CD4-positive, alpha-beta T cell treated with Interferon gamma for 1 hour (primary cell): ENCODE results near the gene SLC30A9.

Experiments used
- DNase-seq: peaks from one replicate; pipeline ENCODE4 v3.0.0-alpha.2; 2020

Gene SLC30A9

DNA sequence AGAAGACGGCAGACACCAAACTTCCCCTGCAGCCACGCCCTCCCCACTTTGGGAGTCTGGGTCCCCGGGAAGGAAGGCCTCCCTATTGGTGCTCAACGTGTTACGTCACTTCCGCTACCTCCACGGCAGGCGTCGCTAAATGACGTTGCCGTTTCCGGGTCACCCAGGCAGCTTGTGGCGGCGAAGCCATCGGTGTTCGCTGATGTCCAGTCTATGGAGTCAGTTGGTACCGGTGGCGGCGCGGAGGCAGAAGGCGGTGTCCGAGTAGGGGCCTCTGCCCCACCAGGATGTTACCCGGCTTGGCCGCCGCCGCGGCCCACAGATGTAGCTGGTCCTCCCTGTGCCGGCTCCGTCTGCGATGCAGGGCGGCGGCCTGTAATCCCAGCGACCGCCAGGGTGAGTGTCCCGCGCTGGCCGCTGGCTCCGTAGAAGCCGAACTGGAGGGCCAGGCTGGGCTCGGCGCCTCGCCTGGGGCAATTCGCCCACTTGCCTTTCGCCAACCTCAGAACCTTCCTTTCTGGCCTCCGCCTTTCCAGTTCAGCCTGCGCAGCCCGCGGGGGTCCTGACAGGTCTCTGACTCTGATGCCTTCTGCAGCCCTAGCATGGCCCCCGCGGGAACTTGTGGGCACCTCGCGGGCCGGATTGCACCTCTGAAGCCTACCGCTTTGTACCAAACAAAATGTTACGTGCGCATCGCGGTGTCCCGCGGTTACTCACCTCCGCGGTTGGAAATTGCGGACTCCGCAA is at the start of gene SLC30A9:
SLC30A9 (plus strand) TSS at position 166 of the 747 bp plus-strand sequence; CDS start at position 288, 122 bp downstream.
- peak; percentile 96 for DNase-seq

DNA sequence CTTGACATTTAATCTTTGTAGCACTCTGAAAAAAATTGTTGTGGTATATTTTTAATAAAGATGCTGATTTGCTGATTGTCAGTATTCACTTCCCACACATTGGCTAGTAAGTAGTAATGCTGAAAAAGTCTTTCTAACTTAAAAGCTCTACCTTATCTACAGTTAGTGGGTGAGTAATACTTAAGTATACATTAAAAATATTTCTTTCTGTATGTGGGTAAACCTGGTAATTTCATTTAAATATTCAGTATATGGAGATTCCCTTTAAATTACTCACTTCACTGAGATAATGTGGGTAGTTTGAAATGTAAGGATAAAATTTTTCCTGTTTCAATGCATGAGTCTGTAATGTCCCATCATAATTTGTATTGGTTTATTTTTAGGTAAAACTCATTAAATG is 49.5 kb upstream of the SLC30A9 start:
- DNase-seq: no peak

DNA sequence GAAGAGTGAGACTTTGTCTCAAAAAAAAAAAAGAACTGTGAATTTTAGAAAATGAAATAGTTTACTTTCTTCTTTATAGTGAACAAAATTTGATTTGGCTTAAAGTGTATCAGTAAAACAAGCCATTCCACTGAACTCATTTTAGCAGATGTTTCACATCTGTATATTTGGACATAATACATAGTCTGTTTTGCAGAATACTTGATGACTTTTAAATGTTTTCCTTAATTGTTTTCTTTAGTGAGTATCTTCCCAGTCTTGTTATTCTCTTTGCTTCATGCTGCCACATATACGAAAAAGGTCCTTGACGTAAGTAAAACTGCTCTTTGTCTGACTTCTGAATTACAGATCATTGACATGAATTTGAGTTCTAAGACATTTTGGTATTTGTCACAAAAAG is 46.8 kb upstream of the SLC30A9 start:
- no peak for DNase-seq

DNA sequence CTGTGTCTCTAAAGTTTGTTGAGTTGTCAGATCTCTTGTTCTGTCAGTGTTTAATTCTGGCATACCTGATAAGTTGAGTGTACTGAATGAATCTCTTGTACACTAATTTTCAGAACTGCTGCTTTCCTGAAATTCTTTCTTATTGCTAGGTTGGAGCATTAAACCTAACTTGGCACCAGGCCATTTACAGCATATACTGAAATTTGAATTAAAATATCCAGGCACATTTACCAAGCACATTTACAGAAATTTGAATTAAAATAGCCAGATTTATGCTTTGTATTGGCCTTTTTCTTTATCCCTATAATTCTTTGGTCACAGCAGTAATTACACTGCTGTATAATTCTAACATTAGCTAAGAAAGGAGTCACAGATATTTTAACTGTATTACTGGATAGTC is 46.2 kb upstream of the SLC30A9 start:
- no peak for DNase-seq

DNA sequence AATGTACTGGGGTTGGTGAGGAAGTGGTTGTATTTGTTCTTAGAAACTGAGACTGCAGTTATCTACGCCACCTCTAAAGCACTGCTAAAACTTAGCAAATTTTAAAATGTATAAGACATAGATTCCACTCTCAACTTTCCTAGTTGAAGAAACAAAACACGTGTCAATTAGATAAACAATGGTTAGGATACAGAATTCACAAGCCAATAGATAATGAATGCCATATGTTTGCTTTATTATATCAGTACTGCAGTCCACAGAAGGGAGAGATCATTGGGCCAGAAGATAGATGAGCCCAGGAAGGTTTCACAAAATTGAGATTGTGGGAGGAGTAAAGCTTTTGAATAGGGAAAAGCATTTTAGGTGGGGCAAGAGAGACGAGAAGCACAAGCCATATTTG is 40.8 kb upstream of the SLC30A9 start:
- DNase-seq: no peak

DNA sequence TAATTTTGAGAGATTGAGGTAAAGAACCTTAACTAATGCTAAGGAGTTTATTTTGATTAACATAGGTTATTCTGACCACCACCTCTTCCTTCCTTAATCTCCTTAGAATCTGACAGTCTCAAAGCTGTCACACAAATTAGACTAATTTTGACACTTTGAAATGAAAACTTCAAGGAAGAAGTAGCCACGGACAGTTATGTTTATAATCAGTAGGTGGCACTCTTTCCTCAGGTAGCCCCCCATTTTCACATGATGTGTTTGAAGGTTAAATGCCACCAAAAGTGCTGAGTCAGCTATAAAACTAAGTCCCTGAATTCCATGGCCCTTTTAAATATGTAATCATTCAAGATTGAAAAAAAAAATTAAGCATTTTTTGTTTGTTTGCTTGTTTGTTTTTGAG is 32.7 kb upstream of the SLC30A9 start:
- DNase-seq: no peak

DNA sequence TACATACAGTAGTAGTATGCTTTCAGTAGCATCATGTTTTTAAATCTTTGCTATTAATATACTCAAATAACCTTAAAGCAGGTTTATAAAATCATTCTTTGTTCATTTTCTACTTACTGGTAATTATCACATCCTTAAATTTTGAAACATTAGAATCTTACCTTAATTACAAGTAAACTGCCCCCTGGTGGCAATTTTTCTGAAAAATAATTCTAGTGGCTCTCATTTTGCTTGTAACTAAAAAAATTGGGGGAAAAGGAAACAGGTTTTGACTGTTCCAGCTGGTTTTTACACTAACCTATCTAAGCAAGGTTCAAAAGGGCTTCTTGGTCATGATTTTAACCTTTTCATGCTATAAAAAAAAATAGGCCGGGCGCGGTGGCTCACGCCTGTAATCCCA is 27.2 kb upstream of the SLC30A9 start:
- no peak for DNase-seq

DNA sequence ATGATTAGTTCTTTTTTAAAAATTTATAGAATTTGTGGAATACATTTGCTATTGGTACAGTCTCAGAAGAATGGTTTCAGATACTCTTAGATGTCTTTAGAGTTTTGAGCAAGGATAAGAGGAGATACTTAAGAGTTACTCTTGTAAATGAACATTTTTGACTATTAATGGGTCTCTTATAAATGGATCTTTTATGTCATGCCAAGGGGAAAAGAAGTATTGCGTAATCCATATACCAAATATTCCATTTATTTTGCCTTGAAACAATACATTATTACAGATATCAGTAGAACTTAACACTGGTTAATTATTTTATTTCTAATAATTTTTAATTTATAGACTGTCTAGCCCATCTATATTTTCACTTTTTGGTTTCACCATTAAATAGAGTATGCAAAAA is 25.9 kb upstream of the SLC30A9 start:
- DNase-seq: no peak

DNA sequence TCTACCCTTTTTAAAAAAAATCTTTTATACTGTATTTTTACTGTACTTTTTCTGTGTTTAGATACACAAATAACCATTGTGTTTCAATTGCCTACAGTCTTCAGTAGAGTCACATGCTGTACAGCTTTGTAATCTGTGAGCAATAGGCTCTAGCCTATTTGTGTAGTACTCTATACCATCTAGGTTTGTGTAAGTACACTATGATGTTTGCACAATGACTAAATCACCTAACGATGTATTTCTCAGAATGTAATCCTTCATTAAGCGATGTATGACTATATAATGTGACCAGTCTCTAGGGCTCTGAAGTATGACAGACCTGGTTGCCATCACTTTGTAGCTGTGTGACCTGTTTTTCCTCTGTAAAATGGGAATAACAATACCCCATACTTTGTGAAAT is 22.9 kb upstream of the SLC30A9 start:
- no peak for DNase-seq

DNA sequence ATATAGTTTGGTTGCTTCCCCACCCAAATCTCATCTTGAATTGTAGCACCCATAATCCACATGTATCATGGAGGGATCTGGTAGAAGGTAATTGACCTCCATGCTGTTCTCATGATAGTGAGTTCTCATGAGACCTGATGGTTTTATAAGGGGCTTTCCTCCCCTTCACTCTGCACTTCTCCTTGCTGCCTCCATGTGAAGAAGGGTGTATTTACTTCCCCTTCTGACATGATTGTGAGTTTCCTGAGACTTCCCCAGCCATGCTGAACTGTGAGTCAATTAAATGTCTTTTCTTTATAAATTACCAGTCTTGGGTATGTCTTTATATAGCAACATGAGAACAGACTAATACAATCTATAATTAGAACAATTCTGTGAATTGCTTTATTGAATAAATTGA is 20.7 kb upstream of the SLC30A9 start:
- no peak for DNase-seq

DNA sequence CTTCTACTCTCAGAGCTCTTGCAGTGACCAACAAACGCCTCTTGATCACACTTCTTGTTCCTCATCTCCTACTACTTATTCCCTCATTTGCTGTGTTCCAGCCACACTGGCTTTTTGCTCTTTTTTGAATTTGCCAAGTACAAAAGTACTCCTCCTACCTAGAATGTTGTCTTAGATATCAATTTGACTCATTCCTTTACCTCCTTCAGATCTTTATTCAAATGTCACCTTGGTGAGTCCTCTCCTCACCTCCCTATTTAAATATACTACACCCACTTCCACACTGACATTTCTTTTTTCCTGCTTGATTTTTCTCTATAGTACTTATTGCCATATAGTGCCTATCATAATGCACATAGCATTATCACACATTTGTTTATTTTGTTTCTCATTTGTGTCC is 15.0 kb upstream of the SLC30A9 start:
- no peak for DNase-seq

DNA sequence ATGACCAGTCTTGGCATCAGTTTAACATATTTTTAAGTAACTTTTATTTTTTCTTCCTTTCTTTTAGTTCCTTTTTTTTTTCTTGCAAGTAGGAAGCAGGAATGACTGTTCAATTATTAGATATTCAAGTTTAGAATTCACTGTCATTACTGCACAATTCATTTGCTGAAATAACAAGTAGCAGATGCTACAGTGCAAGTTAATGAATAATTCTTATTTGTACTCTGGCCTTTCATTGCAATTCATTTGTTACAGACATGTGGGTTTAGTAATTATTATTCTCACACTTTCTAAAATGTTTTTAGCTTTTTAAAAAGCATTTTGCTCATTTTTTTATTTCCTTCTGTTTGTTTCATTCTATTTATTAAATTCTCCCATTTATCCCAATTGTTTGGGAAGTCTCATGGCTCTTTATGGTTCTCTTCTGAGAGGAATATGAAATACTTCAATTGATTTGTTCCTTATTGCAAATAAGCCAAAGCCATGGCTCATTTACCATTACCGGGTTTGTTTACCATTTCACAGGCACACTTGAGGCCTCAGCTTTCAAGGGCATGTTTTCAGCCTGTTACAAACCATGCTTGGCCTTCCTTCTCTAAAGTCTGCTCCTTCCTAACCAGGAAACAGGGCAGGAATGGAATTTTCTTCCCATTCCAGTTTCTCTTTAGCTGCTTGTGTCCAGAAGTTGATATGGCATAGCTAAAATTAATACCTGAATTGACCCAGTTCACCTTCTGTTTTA is 13.4 kb upstream of the SLC30A9 start:
- DNase-seq: no peak

DNA sequence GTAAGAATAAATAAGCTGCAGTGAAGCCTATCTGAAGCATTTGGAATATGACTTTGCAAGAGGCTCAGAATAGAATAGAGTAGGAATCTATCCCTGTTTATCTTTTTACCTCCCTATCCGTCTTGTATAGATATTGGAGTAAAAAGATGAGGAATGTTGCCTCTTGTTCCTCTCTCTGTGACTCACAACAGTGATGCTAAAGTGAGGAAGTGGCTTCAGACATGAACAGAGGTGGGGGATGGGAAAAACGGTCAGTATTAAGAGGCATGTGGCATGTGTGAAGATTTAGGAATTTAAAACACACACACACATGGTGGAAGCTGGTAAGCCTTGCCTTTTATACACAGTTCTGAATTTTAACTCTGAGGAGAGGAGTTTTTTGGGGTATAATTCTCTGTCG is 12.6 kb upstream of the SLC30A9 start:
- no peak for DNase-seq

DNA sequence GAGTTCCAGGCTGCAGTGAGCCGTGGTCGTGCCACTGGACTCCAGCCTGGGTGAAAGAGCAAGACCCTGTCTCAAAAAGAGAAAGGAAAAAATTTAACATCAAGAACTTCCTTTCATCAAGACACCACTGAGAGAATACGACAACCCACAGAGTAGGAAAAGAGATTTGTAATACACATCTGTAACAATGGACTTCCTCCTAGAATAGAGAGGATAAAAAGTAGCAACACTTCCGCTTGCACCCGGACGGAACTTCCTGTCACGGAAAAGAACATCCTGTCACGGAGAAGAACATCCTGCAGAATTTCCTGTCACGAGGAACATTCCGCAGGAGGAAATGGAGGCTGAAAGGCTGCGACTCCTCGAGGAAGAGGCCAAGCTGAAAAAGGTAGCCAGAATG is 8.9 kb upstream of the SLC30A9 start, which contains the start of gene DCAF4L1:
DCAF4L1 (plus strand) TSS at position 301 of the 400 bp plus-strand sequence; CDS start at position 338, 37 bp downstream.
- no peak for DNase-seq

DNA sequence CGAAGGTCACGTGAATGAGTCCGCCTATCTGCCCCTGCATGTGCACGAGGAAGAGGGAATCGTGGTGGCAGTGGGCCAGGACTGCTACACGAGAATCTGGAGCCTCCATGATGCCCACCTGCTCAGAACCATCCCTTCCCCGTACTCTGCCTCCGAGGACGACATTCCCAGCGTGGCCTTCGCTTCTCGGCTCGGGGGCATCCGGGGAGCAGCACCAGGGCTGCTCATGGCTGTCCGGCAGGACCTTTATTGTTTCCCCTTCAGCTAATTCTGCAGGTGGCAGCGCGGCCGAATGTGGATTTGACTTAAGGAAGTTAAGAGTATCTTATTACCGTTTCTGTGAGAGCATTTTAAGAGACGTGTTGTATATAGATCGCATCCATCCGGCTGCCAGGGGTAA is 7.6 kb upstream of the SLC30A9 start:
- no peak for DNase-seq

DNA sequence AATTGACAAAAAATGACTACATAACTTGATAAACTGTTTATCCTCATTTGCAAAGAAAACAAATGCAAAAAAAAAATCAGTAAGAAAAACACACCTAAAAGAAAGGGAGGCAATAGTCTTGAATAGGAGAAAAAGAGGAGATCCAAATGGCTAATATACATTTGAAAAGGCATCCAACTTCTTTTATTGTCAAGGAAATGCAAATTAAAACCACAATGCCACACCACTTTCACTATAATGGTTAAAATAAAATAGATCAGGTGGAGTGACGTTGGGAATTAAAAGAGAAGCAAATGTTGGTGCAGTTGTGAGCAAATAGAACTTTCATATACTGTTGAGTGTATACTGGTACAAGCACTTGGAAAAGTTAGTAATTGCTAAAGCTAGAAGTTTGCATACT is 5.2 kb upstream of the SLC30A9 start:
- DNase-seq: no peak

DNA sequence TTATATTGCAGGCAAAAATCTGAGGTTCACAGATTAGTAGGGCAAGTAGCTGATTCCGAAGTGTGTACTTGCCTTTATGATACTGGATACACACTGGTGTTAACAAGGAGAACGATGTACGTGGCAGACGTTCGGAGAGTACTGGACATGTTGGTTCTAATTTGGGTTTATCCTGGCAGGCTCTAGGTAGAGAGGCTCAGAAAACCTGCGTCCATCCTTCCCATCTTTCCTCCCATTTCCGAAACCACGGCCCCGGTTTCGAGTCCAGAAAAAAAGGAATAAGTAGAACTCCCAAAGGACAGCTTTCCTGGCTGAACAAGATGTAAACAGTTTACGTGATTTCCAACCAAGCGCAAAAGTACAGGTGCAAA is 351 bp upstream of the SLC30A9 start:
- no peak for DNase-seq

DNA sequence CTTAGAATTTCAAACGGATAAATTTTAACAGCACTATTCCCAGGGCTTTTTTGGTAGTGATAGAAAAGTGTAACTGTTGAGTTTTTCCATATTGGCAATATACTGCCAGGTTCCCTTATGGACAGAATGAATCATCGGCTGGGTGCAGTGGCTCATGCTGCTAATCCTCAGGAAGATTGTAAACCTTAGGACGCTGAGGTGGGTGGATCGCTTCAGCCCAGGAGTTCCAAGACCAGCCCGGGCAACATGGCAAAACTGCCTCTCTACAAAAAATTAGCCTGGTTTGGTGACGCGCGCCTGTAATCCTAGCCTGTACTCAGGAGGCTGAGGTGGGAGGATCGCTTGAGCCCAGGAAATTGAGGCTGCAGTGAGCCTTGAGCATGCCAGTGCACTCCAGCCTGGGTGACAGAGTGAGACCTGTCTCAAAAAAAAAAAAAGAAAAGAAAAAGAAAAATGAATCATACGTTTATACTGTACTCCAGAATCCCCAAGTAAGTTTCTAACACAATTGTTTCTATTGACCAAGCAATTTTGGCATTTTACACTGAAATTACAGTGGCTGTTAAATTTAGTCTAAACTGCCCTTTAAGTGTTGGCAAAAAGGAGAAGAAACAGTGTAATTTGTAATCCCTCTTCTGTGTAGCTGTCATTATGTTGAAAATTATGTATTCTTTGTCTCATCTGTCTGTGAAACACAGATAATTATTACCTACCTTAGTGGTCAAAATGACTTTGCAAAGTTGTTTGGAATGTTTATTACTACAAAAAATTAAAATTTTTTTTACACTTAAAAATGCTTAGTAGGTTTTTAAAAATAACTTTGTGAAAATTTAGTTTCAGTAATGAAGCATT is 1.8 kb downstream of the SLC30A9 start:
- no peak for DNase-seq

DNA sequence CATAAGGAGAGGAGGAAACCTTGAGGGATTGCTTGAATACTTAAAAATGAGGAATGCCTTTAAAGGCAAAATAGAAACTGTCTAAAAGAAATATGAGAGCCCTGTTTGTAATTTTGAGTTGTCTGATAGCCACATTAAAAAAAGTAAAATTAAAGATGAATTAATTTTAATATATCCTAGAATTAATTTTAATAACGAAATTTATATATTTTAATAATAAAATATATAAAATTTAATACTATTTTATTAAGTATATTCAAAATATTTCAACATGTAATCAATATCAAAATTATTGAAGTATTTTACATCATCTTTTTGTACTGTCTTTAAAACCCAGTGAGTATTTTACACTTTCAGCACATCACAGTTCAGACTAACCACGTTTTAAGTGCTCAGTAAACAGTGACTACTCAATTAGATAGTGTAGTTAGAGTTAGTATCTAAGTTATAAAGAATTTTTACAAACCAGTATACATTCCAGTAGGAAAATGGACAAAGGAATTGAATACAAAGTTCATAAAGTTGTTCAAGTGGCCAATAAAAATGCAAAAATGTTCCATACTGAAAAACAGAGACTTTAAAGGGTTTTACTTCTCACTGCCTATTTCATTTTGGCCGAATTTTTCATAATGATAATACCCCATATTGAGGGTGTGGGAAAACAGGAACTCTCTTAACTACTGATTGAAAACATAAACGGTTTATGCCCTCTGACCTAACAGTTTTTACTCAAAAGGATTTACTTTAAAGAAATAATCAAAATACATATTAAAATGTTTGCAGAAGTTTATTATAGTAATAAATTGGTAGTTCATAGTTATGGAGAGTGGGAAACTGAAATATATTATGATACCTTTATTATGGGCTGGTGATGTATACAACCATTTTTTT is 2.9 kb downstream of the SLC30A9 start:
- DNase-seq: no peak

DNA sequence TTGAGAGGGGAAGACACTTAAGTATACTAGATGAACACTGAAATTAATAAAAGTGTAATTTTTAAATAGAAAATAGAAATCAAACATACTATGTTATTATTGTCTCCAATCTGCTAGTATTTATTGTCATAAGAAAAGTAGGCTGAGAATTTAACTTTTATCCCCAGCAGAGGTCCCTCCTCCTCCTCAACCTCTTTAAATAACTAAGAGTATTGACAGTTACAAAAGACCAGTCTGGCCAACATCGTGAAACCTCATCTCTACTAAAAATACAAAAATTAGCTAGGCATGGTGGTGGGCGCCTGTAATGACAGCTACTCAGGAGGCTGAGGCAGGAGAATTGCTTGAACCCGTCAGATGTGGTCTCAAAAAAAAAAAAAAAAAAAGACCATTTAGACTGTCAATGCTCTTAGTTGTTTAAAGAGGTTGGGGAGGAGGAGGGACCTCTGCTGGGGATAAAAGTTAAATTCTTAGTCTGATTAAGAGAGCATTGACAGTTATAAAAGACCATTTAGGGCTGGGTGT is 4.2 kb downstream of the SLC30A9 start:
- no peak for DNase-seq

DNA sequence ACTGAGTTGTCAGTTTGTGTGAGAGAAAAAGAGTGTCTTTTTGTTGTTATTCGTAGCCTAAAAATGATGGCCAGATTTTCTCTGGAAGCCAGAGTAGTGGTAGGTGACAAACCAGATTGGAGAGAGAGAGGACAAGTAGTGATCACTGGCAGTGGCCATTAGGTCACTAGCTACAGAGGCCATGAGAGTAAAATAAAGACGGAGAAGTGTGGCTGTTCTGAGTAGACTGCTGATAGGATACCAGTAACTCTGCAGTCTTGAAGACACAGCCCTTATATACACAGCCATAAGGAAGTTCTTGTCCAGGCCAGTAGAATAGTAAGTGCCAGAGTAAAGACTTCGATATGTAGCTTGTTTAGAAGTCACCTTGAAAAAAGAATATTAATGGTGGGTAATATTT is 7.7 kb downstream of the SLC30A9 start:
- no peak for DNase-seq

DNA sequence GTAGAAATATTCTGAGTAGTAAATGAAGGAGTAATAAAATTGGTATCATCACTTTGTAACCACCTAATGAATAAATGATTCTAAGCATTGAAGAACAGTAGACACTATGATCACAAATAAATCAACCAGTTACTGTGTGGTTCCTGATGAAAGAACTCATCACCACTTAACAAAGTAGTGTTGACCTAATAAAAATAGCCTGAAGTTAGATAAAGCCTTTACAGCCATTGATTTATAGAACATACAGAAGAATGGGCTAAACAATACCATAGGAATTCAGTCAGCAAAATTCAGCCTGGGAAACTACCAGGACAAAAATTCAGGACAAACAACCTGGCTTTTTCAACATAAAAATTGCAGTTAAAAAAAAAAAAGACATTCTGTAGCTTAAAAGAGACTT is 9.0 kb downstream of the SLC30A9 start:
- DNase-seq: no peak
